AG04449 (cell line): ENCODE results near the gene MTOR.
"Not testable (repeated sequence)": the region's sequence is repeated elsewhere in the genome, so short reads cannot be mapped to it uniquely, and the experiment has no call there.

Source experiments
- CTCF ChIA-PET: fragments of 350-600 bp; formaldehyde crosslinking; extraction: SDS; loops from one replicate; lab custom pipeline; 2021; ENCODE audit warnings: antibody characterized with exemption; lab: Yijun Ruan, JAX
- POLR2A ChIA-PET: fragments of 400-600, 350-600 bp; formaldehyde crosslinking; extraction: SDS; loops from one replicate; lab custom pipeline; 2020; ENCODE audit warnings: antibody characterized with exemption, inconsistent platforms; lab: Yijun Ruan, JAX
- DNase-seq: peaks from one replicate; pipeline ENCODE4 v3.0.0-alpha.2; 2010; ENCODE audit warnings: low read depth, low spot score
- H3K4me3 ChIP-seq: 2 replicates; pipeline ENCODE4 v1.5.1; 2011; ENCODE audit warnings: low read depth, mild to moderate bottlenecking, control low read depth, low read length
- TF ChIP-seq, protein P1 (sequence below): IDR thresholded peaks from one replicate; pipeline ENCODE4 v1.5.1; 2011; ENCODE audit warnings: mild to moderate bottlenecking, moderate library complexity, low read length, control low read depth, inconsistent platforms; ENCODE audit not compliant: insufficient read depth; ENCODE audit errors: missing control alignments

Gene MTOR

DNA sequence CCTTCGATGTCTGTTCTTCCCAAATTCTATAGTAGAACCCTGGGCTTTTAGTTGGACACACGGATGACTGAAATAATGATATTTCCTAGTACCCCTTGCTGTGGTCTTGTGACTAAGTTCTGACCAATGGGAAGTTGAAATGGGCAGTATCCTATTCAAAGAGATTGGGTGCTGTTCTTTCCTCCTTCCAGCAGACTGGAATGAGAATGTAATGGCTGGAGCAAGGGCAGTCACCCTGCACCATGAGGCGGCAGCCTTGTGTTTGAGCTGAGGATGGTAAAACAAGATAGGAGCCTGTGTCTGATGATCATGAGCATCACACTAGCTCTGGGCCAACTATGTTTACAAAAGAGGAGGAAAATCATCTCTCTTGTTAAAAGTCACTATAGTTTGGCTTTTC, 197.4 kb downstream of the MTOR start:
- ChIA-PET CTCF (interaction anchor here (2.7 kb wide), 1 partner anchor 27 kb away, joined by 17 read pairs; no protein-coding TSS in a partner anchor), POLR2A (no interaction called here)
- TF ChIP-seq, protein P1, sequence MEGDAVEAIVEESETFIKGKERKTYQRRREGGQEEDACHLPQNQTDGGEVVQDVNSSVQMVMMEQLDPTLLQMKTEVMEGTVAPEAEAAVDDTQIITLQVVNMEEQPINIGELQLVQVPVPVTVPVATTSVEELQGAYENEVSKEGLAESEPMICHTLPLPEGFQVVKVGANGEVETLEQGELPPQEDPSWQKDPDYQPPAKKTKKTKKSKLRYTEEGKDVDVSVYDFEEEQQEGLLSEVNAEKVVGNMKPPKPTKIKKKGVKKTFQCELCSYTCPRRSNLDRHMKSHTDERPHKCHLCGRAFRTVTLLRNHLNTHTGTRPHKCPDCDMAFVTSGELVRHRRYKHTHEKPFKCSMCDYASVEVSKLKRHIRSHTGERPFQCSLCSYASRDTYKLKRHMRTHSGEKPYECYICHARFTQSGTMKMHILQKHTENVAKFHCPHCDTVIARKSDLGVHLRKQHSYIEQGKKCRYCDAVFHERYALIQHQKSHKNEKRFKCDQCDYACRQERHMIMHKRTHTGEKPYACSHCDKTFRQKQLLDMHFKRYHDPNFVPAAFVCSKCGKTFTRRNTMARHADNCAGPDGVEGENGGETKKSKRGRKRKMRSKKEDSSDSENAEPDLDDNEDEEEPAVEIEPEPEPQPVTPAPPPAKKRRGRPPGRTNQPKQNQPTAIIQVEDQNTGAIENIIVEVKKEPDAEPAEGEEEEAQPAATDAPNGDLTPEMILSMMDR: no peak
- DNase-seq: no peak
- H3K4me3 ChIP-seq: no peak overlapping the region

DNA sequence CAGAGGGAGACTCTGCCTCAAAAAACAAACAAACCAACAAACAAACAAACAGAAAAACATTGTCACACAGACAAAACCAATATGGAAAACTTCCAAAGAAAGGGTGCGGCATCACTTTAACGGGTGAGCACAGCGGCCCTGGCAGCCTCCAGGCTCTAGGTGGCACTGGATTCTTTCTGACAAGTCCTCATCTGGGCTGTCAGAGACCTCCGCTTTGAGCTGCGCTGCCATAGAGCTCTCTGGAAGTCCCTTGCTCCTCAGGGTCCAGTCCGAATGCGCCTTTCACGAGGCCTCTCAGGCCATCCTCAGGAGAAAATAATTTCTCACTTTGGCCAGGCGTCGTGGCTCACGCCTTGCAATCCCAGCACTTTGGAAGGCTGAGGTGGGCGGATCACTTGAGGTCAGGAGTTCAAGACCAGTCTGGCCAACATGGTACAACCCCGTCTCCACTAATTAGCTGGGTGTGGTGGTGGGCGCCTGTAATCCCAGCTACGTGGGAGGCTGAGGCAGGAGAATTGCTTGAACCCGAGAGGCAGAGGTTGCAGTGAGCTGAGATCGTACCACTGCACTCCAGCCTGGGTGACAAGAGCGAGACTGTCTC, 198.3 kb downstream of the MTOR start:
- POLR2A ChIA-PET, H3K4me3 ChIP-seq, DNase-seq: not testable (repeated sequence)
- CTCF ChIA-PET: interaction anchor here (2.7 kb wide), 1 partner anchor 26 kb away, joined by 17 read pairs; no protein-coding TSS in a partner anchor

DNA sequence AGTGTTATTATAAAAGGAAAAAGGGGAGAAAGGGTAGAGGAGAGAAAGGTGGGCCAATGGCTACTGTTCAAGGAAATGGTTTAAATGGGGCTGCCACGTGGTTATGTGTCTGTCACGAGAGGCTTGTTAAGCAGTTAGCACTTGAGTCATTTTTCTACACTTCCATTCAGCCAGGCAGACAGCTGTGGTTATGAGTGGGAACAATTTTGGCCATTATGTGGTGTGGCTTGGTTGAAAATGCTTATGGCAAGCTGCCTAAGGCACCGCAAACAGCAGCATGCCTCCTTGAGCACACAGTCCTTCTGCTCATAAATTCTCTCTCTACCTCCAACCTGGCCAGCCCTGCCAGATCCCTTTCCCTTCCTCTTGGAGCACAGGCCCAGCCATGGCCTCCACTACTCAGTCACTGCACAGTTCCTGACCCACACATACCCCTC, 199.4 kb downstream of the MTOR start:
- ChIA-PET POLR2A (no interaction called here), CTCF (interaction anchor here (0.7 to 4.2 kb wide), 2 partner anchors 25 to 601 kb away, joined by 3 to 45 read pairs; partner anchors contain the start of gene FBXO6)
- TF ChIP-seq, protein P1: no peak
- H3K4me3 ChIP-seq: no peak overlapping the region
- peak; percentile 17 for DNase-seq

DNA sequence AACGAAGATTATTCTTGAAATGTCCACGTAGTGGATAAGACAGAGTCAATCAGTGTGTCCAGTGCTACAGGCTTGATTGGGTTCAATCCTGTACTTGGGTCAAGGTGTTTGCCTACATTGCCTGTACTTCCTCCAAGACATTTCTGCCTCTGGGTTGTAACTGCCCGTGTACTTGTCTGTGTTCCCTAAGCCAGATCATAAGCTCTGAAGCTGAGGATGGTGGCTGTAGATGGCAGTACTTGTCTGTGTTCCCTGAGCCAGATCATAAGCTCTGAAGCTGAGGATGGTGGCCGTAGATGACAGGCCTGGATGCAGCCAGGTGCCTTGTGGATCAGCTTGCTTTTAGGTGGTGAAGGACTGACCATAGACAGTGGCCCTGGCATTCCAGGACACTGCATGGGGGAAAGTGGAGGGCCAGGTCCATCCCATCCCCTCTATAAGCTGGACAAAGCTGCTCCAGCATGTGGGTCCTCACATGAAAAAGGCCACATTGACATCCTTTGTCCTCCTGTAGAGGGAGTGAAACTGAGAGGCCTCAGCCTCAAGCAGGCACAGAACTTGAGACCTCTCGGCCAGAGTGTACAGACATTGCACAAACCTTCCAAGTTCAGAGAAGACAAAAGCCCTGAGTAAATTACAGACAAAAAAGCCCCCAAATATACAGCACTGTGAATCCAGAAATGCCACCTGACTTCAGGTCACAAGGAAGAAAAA, 200.5 kb downstream of the MTOR start:
- TF ChIP-seq, protein P1: no peak
- CTCF ChIA-PET: interaction anchor here (0.9 to 4.2 kb wide), 6 partner anchors 8 to 584 kb away, joined by 3 to 45 read pairs (median 4); no protein-coding TSS in a partner anchor
- DNase-seq: no peak
- POLR2A ChIA-PET: no interaction called here
- H3K4me3 ChIP-seq: no peak overlapping the region

DNA sequence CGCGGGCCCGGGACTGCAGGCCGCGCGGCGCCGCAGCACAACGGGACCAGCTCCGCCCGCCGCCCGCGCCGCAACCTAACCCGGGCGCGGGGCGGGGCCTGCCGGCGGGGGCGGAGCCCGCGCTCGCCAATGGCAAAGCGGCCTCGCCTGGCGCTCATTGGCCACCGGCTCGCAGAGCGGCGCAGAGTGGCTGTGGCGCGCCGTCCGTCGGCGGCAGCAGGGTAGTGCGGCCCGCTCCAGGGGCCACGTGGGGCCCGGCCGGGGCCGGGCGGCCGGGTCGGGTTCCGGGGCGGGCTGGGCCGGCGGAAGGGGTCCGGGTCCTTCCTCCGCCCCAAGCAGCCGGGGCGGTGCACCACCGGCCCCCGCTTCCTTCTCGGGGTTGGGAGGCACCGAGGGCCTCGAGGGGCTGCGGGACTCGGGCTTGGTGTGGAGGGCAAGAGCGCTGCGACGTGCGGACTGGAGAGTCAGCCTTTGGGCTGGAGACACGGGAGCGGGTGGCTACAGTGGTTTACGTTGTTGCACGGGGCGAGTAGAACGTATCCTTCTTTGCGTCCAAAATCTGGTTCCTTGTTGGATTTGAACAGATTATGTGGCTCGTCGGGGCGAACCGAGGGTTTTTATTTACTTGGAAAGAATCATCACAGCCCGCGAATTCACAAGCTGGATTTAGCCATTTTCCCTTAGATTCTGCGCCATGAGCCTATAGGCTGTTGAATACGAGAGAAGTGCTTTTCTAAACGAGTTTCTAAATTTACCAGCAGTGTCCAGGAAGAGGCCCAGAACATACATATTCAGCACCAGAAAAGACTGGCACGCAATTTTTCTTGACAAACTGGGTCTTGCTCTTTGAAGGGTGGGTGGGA, 202.2 kb downstream of the MTOR start, which contains the start of gene SRM:
Gene SRM (minus strand): TSS at position 51 of the 863 bp plus-strand sequence. CDS start 75 bp downstream, outside the sequence.
- peak within 1 kb of the TSS; percentile 86 for H3K4me3 ChIP-seq
- TF ChIP-seq, protein P1: peak; percentile 69
- no peak for DNase-seq
- POLR2A ChIA-PET: interaction anchor here (0.8 to 1.5 kb wide), 5 partner anchors 8 to 20 kb away, joined by 3 to 5 read pairs (median 4); no protein-coding TSS in a partner anchor
- CTCF ChIA-PET: interaction anchor here (0.6 to 4.2 kb wide), 11 partner anchors 8 to 586 kb away, joined by 3 to 45 read pairs (median 5); no protein-coding TSS in a partner anchor
